ENCODE results near the gene BEAN1. TPM values are rescaled to one million over a fixed set of nuclear protein-coding genes. Genes with fewer than 3 reads are reported as not detected.
A peak's percentile ranks its signal among the peaks of the same experiment; 100 is the strongest.

Gene BEAN1
- total RNA-seq, 1 donor from 2014 or later, result 1.2 TPM

DNA sequence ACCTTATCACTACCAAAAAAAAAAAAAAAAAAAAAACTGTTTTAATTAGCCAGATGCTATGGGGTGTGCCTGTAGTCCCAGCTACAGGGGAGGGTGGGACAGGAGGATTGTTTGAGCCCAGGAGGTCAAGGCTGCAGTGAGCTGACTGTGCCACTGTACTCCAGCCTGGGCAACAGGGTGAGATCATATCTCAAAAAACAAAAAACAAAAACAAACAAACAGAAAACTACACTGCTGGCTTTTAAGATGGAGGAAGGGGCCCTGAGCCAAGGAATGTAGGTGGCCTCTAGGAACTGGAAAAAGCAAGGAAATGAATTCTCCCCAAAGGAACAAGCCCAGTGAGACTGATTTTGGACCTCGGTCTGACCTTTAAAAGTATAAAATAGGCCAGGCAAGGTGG, 61.4 kb downstream of the BEAN1 start:
- DNase-seq (ENCODE audit: low read depth) (no peak), FAIRE-seq (no peak)
- H3K9me3 Mint-ChIP-seq (ENCODE audit: unreplicated experiment), result no peaks in the 10 kb centered on the region
- H4K20me1 ChIP-seq (ENCODE audit: insufficient read depth, low read length), result no peaks in the 10 kb centered on the region
- no peaks in the 10 kb centered on the region for H3K27me3 ChIP-seq (ENCODE audit: insufficient read depth, low read length)
- H3K9me3 ChIP-seq (ENCODE audit: insufficient read depth, low read depth, low read length), result no peaks in the 10 kb centered on the region
- H3K36me3 ChIP-seq (ENCODE audit: insufficient read depth, low read length), result no peaks in the 10 kb centered on the region
- H3K27ac ChIP-seq (ENCODE audit: low read depth, low read length), result no peak overlapping the region
- no peak overlapping the region for H2AFZ ChIP-seq (ENCODE audit: low read depth, low read length)
- H3K27me3 Mint-ChIP-seq (ENCODE audit: low read depth, unreplicated experiment), result peaks cover 17% of the 10 kb centered on the region
- H3K27ac Mint-ChIP-seq (ENCODE audit: unreplicated experiment), result no peak overlapping the region
- no peak overlapping the region for H3K4me2 ChIP-seq (ENCODE audit: low read length)
- H3K4me3 ChIP-seq (ENCODE audit: insufficient read depth, low read depth, low read length), result no peak overlapping the region
- peaks cover 18% of the 10 kb centered on the region for H3K4me1 ChIP-seq (ENCODE audit: insufficient read depth, low read length)
- H3K36me3 Mint-ChIP-seq (ENCODE audit: low read depth, unreplicated experiment), result peaks cover 4% of the 10 kb centered on the region
- no peak overlapping the region for H3K4me3 Mint-ChIP-seq (ENCODE audit: unreplicated experiment)
- no peaks in the 10 kb centered on the region for H3K79me2 ChIP-seq (ENCODE audit: insufficient read depth, low read length)
- no peak for TF ChIP-seq EZH2 (IDR thresholded peaks at IDR 0.05; ENCODE audit: insufficient read depth, low read length)
- TF ChIP-seq, protein P1, sequence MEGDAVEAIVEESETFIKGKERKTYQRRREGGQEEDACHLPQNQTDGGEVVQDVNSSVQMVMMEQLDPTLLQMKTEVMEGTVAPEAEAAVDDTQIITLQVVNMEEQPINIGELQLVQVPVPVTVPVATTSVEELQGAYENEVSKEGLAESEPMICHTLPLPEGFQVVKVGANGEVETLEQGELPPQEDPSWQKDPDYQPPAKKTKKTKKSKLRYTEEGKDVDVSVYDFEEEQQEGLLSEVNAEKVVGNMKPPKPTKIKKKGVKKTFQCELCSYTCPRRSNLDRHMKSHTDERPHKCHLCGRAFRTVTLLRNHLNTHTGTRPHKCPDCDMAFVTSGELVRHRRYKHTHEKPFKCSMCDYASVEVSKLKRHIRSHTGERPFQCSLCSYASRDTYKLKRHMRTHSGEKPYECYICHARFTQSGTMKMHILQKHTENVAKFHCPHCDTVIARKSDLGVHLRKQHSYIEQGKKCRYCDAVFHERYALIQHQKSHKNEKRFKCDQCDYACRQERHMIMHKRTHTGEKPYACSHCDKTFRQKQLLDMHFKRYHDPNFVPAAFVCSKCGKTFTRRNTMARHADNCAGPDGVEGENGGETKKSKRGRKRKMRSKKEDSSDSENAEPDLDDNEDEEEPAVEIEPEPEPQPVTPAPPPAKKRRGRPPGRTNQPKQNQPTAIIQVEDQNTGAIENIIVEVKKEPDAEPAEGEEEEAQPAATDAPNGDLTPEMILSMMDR (IDR thresholded peaks at IDR 0.05; ENCODE audit: insufficient read depth, low read depth, low read length), result no peak
- peaks cover 10% of the 10 kb centered on the region for H3K4me1 Mint-ChIP-seq (ENCODE audit: low read depth, unreplicated experiment)
- no peak overlapping the region for H3K9ac ChIP-seq (ENCODE audit: low read length)

DNA sequence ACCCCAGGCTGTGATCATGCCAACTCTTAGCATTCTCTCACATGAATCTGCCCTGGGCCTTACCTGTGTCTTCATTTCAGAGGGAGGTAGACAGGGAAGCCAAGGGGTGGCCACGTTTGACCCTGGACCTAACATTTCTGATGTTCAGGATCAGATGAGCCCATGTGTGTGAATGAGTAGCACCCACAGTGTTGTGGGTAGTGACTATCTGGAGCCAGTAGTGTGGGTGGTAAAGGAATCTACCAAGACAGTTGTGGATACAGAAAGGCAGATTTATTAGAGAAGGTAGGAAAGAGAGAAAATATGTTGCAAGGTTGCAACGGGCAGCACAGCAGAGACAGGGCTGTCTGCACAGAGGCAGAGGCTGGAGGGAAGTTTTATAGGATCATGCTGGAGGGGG, 62.3 kb downstream of the BEAN1 start:
- no peaks in the 10 kb centered on the region for H3K9me3 ChIP-seq (ENCODE audit: insufficient read depth, low read depth, low read length)
- no peak overlapping the region for H2AFZ ChIP-seq (ENCODE audit: low read depth, low read length)
- no peak overlapping the region for H3K4me3 ChIP-seq (ENCODE audit: insufficient read depth, low read depth, low read length)
- H3K4me3 Mint-ChIP-seq (ENCODE audit: unreplicated experiment), result peak overlapping the region; percentile 58
- peaks cover 18% of the 10 kb centered on the region for H3K4me1 ChIP-seq (ENCODE audit: insufficient read depth, low read length)
- no peak overlapping the region for H3K27ac Mint-ChIP-seq (ENCODE audit: unreplicated experiment)
- no peaks in the 10 kb centered on the region for H3K27me3 ChIP-seq (ENCODE audit: insufficient read depth, low read length)
- DNase-seq (ENCODE audit: low read depth) (no peak), FAIRE-seq (no peak)
- peaks cover 20% of the 10 kb centered on the region for H3K27me3 Mint-ChIP-seq (ENCODE audit: low read depth, unreplicated experiment)
- H3K9ac ChIP-seq (ENCODE audit: low read length), result no peak overlapping the region
- no peak overlapping the region for H3K27ac ChIP-seq (ENCODE audit: low read depth, low read length)
- H3K9me3 Mint-ChIP-seq (ENCODE audit: unreplicated experiment), result peaks cover 2% of the 10 kb centered on the region
- no peaks in the 10 kb centered on the region for H3K79me2 ChIP-seq (ENCODE audit: insufficient read depth, low read length)
- H3K36me3 Mint-ChIP-seq (ENCODE audit: low read depth, unreplicated experiment), result peaks cover 3% of the 10 kb centered on the region
- H3K4me1 Mint-ChIP-seq (ENCODE audit: low read depth, unreplicated experiment), result peaks cover 10% of the 10 kb centered on the region
- TF ChIP-seq EZH2 (IDR thresholded peaks at IDR 0.05; ENCODE audit: insufficient read depth, low read length), result no peak
- TF ChIP-seq, protein P1 (IDR thresholded peaks at IDR 0.05; ENCODE audit: insufficient read depth, low read depth, low read length), result no peak
- H3K4me2 ChIP-seq (ENCODE audit: low read length), result no peak overlapping the region
- no peaks in the 10 kb centered on the region for H4K20me1 ChIP-seq (ENCODE audit: insufficient read depth, low read length)
- no peaks in the 10 kb centered on the region for H3K36me3 ChIP-seq (ENCODE audit: insufficient read depth, low read length)

DNA sequence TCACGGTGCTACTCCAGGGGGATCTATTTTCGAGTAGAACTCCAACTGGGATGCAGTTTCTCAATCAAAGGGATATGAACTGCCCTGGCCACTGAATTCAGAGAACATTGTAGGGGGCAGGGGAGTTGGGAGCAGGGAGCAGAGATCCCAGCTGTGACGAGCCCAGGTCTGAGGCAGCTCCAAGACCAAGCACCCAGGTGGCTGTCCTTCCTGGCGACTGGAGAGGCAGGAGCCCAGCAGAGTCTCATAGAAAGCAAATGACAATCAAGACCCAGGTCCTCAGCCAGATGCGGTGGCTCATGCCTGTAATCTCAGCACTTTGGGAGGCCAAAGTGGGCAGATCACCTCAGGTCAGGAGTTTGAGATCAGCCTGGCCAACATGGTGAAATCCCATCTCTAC, 62.7 kb downstream of the BEAN1 start:
- Histone ChIP-seq H3K4me1 (ENCODE audit: insufficient read depth, low read length) (peaks cover 18% of the 10 kb centered on the region), H3K27me3 (ENCODE audit: insufficient read depth, low read length) (no peaks in the 10 kb centered on the region), H3K9me3 (ENCODE audit: insufficient read depth, low read depth, low read length) (no peaks in the 10 kb centered on the region), H4K20me1 (ENCODE audit: insufficient read depth, low read length) (no peaks in the 10 kb centered on the region), H3K4me2 (ENCODE audit: low read length) (no peak overlapping the region), H3K4me3 (ENCODE audit: insufficient read depth, low read depth, low read length) (no peak overlapping the region), H3K27ac (ENCODE audit: low read depth, low read length) (no peak overlapping the region), H2AFZ (ENCODE audit: low read depth, low read length) (no peak overlapping the region), H3K9ac (ENCODE audit: low read length) (no peak overlapping the region), H3K36me3 (ENCODE audit: insufficient read depth, low read length) (no peaks in the 10 kb centered on the region), H3K79me2 (ENCODE audit: insufficient read depth, low read length) (no peaks in the 10 kb centered on the region)
- Mint-ChIP-seq H3K27me3 (ENCODE audit: low read depth, unreplicated experiment) (peaks cover 23% of the 10 kb centered on the region), H3K4me1 (ENCODE audit: low read depth, unreplicated experiment) (peaks cover 10% of the 10 kb centered on the region), H3K36me3 (ENCODE audit: low read depth, unreplicated experiment) (peaks cover 3% of the 10 kb centered on the region), H3K4me3 (ENCODE audit: unreplicated experiment) (no peak overlapping the region), H3K27ac (ENCODE audit: unreplicated experiment) (no peak overlapping the region), H3K9me3 (ENCODE audit: unreplicated experiment) (peaks cover 3% of the 10 kb centered on the region)
- FAIRE-seq, result no peak
- no peak for DNase-seq (ENCODE audit: low read depth)
- TF ChIP-seq, protein P1 (IDR thresholded peaks at IDR 0.05; ENCODE audit: insufficient read depth, low read depth, low read length), result no peak
- TF ChIP-seq EZH2 (IDR thresholded peaks at IDR 0.05; ENCODE audit: insufficient read depth, low read length), result no peak

All from astrocyte (in vitro differentiated cells and primary cell).